Hepatic stellate cell (primary cell): ENCODE data around the gene FARP2.
"Not testable (repeated sequence)": the region's sequence is repeated elsewhere in the genome, so short reads cannot be mapped to it uniquely, and the experiment has no call there.

Source experiments
- DNase-seq: peaks from one replicate; pipeline ENCODE4 v3.0.0; 2011; ENCODE audit warnings: low spot score

Gene FARP2

GRCh38 chr2:241506793-241507429 lies 150.8 kb downstream of the FARP2 start:
- DNase-seq: no peak

GRCh38 chr2:241507430-241508239 lies 151.6 kb downstream of the FARP2 start:
- DNase-seq: peak; percentile 88

- DNase-seq: peak; percentile 99
Observed at GRCh38 chr2:241508240-241509154, 152.4 kb downstream of the FARP2 start, which contains the start of gene STK25. Gene STK25 (minus strand): TSS chr2:241508584. CDS start chr2:241508035, 549 bp downstream.

DNA sequence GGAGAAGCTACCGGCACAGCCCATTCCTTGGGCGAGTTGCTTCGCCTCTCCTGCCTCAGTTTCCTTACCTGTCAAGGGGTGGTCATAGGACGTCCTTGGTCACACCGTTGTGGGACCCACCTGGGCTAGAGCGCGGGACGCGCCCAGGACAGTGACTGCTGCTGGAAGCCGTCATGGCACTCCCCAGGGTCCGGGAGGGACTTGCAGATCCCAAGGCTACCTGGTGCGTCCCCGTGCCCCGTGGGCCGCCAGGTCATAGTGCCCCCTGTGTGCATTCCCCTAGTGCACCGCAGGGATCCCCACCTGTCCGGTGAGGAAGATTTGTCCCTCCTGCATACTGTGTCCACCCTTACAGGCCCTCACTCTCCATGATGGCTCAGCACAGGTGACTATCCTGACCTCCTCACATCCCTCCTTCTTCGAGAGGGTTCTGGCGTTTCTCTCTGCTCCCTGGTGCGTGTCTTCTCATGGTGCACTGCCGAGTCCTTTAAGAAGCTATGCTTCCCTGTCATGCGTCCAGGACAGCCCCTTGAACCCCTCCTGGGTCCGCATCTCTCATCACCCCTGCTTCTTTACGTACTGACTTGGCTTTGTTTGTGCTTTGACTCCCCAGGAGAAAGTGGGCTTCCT lies 153.2 kb downstream of the FARP2 start:
- no peak for DNase-seq

DNA sequence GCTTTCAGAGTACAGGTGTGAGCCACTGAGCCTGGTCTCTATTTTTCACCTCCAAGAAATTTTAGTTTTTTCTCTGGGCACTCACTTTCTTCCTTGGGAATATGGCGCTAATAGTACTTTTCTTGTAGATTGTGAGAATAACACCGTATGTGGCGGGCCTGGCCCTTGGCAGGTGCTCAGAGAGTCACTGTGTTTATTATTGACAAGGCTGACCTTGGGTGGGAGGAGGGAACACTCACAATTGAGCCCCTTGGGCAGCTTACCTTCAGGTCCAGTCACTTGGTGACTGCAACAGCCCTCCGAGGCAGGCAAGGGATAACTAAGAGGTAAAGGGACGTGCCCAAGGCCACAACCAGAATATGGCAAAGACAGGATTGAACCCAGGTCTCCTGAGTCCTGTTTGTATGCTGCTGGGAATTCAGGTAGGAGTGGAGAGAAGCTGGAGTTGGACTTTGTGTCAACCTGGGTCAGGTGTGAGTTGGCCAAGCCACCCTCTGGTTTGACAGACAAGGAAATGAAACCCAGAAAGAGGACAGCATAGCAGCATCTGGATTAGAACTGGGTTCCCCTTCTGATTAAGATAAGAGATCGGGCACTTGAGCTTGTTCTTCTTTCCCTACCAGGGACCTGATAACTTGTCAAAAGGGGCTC lies 155.1 kb downstream of the FARP2 start:
- DNase-seq: no peak

DNA sequence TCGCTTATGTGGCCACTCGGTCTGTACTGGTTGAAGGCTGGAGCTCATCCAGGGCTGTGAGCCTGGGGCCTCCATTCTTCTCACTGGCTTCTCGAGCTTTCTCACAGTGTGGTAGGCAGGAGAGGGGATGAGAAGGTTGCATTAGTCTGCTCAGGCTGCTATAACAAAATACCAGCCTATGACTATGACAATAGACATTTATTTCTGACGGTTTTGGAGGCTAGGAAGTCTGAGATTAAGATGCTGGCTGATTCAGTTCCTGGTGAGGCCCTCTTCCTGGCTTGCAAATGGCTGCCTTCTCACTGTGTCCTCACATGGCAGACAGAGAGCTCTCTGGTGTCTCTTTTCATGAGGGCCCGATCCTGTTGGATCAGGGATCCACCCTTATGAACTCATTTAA lies 158.5 kb downstream of the FARP2 start:
- DNase-seq: no peak

DNA sequence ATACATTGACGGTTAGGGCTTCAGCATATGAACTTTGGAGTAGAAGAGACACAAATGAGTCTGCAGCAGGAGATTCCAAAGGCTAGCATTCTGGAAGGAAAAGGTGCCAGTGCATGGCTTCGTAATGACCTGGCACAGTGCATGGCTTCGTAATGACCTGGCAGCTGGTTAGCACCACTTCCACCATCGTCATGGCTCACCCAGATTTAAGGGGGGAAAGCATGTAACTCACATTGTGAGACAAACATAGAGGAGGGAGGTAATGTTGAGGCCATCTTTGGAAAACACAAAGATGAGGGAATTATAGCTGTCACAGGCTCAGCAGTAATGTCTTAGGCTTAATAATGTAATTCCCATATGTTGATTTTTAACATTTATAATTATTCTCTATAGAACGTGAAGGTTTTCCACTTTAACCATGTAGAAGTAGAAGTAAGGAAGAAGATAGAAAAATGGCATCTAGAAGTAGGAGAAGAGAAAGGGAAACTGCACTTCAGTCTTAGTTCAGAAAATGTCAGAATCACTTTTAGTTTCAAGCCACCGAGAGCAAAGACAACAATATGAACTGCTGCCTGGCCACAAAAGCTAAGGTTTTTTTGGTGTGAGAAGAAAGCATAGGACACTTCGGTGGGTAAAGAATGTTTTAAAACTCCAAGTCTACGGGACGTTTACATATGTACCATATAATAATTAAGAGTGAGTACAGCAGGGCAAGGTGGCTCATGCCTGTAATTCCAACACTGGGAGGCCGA lies 159.1 kb downstream of the FARP2 start:
- DNase-seq: no peak

- DNase-seq: no peak
Observed at GRCh38 chr2:241516520-241516965, 160.5 kb downstream of the FARP2 start.

GRCh38 chr2:241517297-241517696 lies 161.2 kb downstream of the FARP2 start:
- no peak for DNase-seq

DNA sequence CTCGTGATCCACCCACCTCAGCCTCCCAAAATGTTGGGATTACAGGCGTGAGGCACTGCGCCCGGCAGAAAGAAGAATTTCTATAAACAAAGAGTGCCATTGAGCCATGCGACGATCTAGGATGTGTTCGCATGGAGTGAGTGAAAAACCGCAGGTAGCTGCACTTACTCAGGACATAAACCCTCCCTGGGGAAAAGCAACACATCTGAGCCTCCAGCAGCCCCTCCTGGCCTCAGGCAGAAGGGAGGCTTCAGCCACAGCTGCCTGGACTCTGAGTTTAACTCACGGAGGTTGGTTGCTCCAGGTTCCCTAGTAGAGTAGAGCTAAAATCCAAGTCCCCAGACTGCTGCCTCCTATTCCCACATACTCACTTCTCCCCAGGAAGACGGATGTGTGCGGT lies 163.6 kb downstream of the FARP2 start:
- DNase-seq: no peak

GRCh38 chr2:241522477-241522876 lies 166.4 kb downstream of the FARP2 start:
- DNase-seq: no peak

DNA sequence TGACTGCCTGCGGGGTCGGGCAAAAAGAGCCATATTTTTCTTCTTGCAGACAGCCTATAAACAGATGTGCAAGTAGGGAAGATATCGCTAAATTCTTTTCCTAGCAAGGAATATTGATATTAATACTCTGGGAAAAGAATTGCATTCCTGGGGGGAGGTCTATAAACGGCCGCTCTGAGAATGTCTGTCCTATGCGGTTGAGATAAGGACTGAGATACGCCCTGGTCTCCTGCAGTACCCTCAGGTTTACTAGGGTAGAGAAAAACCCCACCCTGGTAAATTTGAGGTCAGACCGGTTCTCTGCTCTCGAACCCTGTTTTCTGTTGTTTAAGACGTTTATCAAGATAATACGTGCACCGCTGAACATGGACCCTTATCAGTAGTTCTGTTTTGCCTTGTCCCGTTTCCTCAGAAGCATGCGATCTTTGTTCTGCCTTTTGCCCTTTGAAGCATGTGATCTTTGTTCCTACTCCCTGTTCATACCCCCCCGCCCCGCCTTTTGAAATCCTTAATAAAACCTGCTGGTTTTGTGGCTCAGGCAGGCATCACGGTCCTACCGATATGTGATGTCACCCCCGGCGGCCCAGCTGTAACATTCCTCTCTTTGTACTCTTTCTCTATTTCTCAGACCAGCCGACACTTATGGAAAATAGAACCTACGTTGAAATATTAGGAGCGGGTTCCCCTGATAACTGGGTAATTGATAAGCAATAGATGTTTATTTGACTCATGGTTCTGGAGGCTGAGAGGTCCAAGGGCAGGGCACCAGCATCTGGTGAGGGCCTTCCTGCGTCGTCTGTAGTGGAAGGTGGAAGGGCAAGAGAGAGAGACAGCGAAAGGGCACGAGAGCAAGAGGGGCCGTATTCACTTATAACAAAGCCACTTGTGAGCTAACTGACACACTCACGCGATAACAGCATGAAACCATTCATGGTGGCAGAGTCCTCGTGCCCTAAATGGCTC lies 170.0 kb downstream of the FARP2 start:
- not testable (repeated sequence) for DNase-seq

DNA sequence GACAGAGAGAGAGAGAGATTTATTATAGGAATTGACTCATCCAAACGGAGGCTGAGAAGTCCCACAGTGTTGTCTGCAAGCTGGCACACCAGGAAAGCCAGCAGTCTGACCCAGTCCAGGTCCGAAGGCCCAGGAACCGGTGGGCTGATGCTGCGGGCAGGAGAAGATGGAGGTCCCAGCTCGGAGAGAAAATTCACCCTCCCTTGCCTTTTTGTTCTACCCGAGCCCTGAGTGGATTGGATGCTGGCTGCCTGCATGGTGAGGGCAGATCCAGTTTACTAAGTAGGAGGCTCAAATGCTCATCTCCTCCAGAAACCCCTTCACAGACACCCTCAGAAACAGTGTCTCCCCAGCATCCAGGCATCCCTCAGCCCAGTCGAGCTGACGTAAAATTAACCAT lies 174.5 kb downstream of the FARP2 start:
- no peak for DNase-seq

DNA sequence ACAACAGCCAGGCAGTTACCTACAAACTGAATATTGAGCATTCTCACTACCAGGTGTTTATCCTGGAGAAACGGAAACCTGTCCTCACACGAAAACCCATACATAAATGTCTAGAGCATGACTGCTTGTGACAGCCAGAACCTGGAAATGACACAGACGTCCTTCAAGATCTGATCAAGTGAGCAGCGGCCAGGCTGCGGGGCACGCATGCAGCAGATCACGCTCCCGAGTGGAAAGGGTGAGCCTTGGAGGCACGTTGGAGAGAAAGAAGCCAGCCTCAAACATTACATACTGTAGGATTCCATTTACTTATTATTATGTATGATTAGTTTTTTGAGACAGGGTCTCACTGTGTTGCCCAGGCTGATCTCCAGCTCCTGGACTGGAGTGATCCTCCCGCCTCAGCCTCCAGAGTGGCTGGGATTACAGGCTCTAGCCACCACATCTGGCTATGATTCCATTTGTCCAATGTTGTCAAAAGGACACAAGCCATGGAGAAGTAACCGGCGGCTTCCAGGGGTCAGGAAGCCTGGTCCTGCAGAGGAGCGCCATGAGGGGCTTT lies 175.2 kb downstream of the FARP2 start:
- no peak for DNase-seq

- DNase-seq: no peak
Observed at GRCh38 chr2:241532168-241532567, 176.1 kb downstream of the FARP2 start.

- DNase-seq: no peak
Observed at GRCh38 chr2:241532733-241533601, 176.9 kb downstream of the FARP2 start.

DNA sequence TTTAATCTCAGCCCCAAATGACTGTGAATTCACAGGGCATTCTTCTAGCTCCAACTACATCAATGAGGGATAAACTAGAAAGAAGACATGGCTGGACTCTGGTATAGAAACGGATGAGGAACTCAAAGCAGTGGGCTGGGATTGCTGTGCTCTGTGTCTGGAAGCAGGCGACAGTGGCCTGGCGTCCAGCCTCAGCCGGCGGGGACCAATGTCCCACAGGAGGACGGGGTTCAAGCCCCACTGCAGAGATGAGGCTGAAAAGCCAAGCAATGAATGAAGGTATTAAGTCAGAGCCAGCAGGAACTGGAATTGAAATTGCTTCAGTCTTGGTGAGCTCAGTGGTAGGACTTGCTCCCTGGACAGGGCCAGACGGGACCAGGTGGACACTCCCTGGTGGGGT lies 178.2 kb downstream of the FARP2 start:
- no peak for DNase-seq

GRCh38 chr2:241534701-241535375 lies 178.8 kb downstream of the FARP2 start:
- no peak for DNase-seq
